ENCODE results near the gene CD109. TPM values are rescaled to one million over a fixed set of nuclear protein-coding genes. Genes with fewer than 3 reads are reported as not detected.

Gene CD109
- total and polyA plus RNA-seq, 10 of the 15 experiments (the other 5 are each of a cell fraction or from before 2014, with no cell fraction given): 0.27 to 4.4 (median 2.1) TPM

GRCh38 chr6:73694711-73695411 is 1.1 kb upstream of the CD109 start:
- no peak for TF ChIP-seq ZNF207 (IDR thresholded peaks at IDR 0.05; ENCODE audit: borderline replicate concordance)
- no peak for TF ChIP-seq MAX (IDR thresholded peaks at IDR 0.05; ENCODE audit: low read depth, low read length)
- no peak for TF ChIP-seq FOXM1 (IDR thresholded peaks at IDR 0.05; ENCODE audit: low read depth, low read length)
- no peak for TF ChIP-seq NBN (IDR thresholded peaks at IDR 0.05)
- TF ChIP-seq MTA3 (IDR thresholded peaks at IDR 0.05; ENCODE audit: borderline replicate concordance, low read length): no peak
- TF ChIP-seq SPI1 (IDR thresholded peaks at IDR 0.05; ENCODE audit: borderline replicate concordance, insufficient read depth, low read depth, low read length): no peak
- TF ChIP-seq ESRRA (IDR thresholded peaks at IDR 0.05; ENCODE audit: low read length): no peak
- TF ChIP-seq EZH2 (IDR thresholded peaks at IDR 0.05; ENCODE audit: borderline replicate concordance, control insufficient read depth, low read depth, low read length): no peak
- TF ChIP-seq ZNF592 (IDR thresholded peaks at IDR 0.05): no peak
- TF ChIP-seq IRF4 (IDR thresholded peaks at IDR 0.05; ENCODE audit: low read depth, low read length): no peak
- TF ChIP-seq ZNF384 (IDR thresholded peaks at IDR 0.05; ENCODE audit: borderline replicate concordance, low read depth, low read length): no peak
- no peak for TF ChIP-seq CHD4 (IDR thresholded peaks at IDR 0.05)
- no peak for TF ChIP-seq FOXK2 (IDR thresholded peaks at IDR 0.05)
- ATAC-seq (no peak), DNase-seq (ENCODE audit: low read depth, low spot score) (no peak), FAIRE-seq (no peak)
- H3K9me3 ChIP-seq (replicated peaks; ENCODE audit: control insufficient read depth, insufficient read depth, low read length): no peaks in the 10 kb centered on the region
- H3K4me2 ChIP-seq (ENCODE audit: control insufficient read depth, insufficient read depth): no peak overlapping the region
- no peaks in the 10 kb centered on the region for H3K79me2 ChIP-seq (ENCODE audit: control insufficient read depth, insufficient read depth, low read length)
- H3K36me3 ChIP-seq (ENCODE audit: control insufficient read depth in 2 of 2, insufficient read depth in 2 of 2, low read length in 1 of 2): no peaks in the 10 kb centered on the region
- in situ Hi-C loops (cut with MboI) (no loop called here), intact Hi-C loops (cut with micrococcal nuclease; ENCODE audit: unreplicated experiment) (no loop called here)
- WGBS (ENCODE audit: insufficient coverage, insufficient replicate concordance, low lambda C conversion rate, missing lambda C conversion rate): 36% methylated on average over 5 of the region's 5 CpGs
- no peak overlapping the region for H3K27ac ChIP-seq (ENCODE audit: control insufficient read depth, insufficient read depth)
- no peaks in the 10 kb centered on the region for H4K20me1 ChIP-seq (ENCODE audit: control insufficient read depth, insufficient read depth)
- ChIA-PET CTCF (interaction anchor here (0.8 kb wide), 1 partner anchor 38 kb away, joined by 3 read pairs; no protein-coding TSS in a partner anchor), RAD21 (ENCODE audit: unreplicated experiment) (no interaction called here), SMC1A (ENCODE audit: uncharacterized antibody, unreplicated experiment) (no interaction called here), POLR2A (interaction anchor here (0.7 kb wide), 1 partner anchor 1300 kb away, joined by 3 read pairs; no protein-coding TSS in a partner anchor)
- H3K27me3 ChIP-seq (replicated peaks in 1 of 2; ENCODE audit: control insufficient read depth in 2 of 2, insufficient read depth in 2 of 2, low read length in 1 of 2): no peaks in the 10 kb centered on the region; a peak in 1 of 4 replicates
- H3K4me1 ChIP-seq (ENCODE audit: control insufficient read depth, insufficient read depth, low read length): no peaks in the 10 kb centered on the region
- H2AFZ ChIP-seq (ENCODE audit: control insufficient read depth, low read depth, low read length): no peak overlapping the region
- BruUV-seq (replicated peaks): no TSS peak
- H3K9ac ChIP-seq (ENCODE audit: control insufficient read depth, insufficient read depth, low read length): no peak overlapping the region
- no peak overlapping the region for H3K4me3 ChIP-seq
